Measurements from ENCODE around the gene ACY1. TPM values are rescaled to one million over a fixed set of nuclear protein-coding genes. Genes with fewer than 3 reads are reported as not detected.
A peak's percentile ranks its signal among the peaks of the same experiment; 100 is the strongest.

Gene ACY1
- total and polyA plus RNA-seq, 4 donors: 7.2 to 102 (median 14.4) TPM

DNA sequence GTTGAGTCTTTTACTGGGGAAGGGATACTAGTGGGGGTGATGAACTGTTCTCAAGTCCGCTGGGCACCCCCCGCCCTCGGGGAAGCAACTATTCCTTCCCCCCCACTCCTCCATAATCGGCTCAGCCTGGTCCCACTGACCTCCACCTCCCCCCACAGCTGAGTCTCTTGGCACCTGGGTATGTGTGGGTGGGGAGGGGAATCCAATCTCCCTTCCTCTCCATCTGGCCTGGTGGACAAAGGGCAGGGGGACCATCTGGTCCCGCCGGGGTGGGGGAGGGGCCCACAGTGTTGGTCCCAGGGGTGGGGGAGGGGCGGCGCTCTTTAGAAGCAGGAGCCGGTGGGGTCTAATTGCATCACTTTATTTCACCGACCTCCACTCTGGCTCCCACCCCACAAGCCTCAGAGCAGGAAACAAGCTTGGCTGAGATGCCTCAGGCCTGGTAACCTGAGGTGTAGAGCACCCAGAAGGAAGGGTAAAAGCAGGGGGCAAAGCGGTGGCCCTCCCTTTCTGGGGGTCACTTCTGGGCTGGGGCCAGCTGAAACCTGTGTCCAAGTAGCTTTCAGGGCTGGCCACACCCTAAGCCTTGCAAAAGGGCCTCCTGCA, 15.1 kb upstream of the ACY1 start:
- ATAC-seq (ENCODE audit: low FRiP score): no peak
- H3K4me1 ChIP-seq (ENCODE audit: control insufficient read depth in 1 of 2, insufficient read depth in 2 of 2, low read length in 2 of 2): peaks cover 0 to 2% of the 10 kb centered on the region in 2 donors
- intact Hi-C loops (cut with DNase I): no loop called here

GRCh38 chr3:51968883-51969678, 14.3 kb upstream of the ACY1 start:
- ATAC-seq (ENCODE audit: low FRiP score) (no peak), DNase-seq (no peak)
- peaks cover 0 to 2% of the 10 kb centered on the region in 2 donors for H3K4me1 ChIP-seq (ENCODE audit: control insufficient read depth in 1 of 2, insufficient read depth in 2 of 2, low read length in 2 of 2)
- no peak overlapping the region for H3K27ac ChIP-seq (ENCODE audit: low read depth in 1 of 2, low read length in 2 of 2)
- H3K27me3 ChIP-seq (ENCODE audit: control insufficient read depth in 1 of 2, insufficient read depth in 2 of 2, low read length in 1 of 2): no peaks in the 10 kb centered on the region
- no peaks in the 10 kb centered on the region for H3K9me3 ChIP-seq (ENCODE audit: control insufficient read depth, low read length)
- no peak overlapping the region for H3K4me3 ChIP-seq (ENCODE audit: low read length in 2 of 2)
- WGBS, 2 donors: 82 to 86% methylated on average over 6 of the region's 6 CpGs
- H3K36me3 ChIP-seq (ENCODE audit: control insufficient read depth in 1 of 2, insufficient read depth in 2 of 2, low read length in 1 of 2): no peaks in the 10 kb centered on the region
- intact Hi-C loops (cut with DNase I): no loop called here

More for the DNA sequence above, 15.1 kb upstream of the ACY1 start:
- no peaks in the 10 kb centered on the region for H3K9me3 ChIP-seq (ENCODE audit: control insufficient read depth, low read length)
- no peak for DNase-seq
- peak overlapping the region in 1 of 2 donors; percentile 83 for H3K27ac ChIP-seq (ENCODE audit: low read depth in 1 of 2, low read length in 2 of 2)
- 8 to 11% methylated on average over 10 to 11 of the region's 11 CpGs for WGBS, 2 donors
- H3K27me3 ChIP-seq (ENCODE audit: control insufficient read depth in 1 of 2, insufficient read depth in 2 of 2, low read length in 1 of 2): no peaks in the 10 kb centered on the region
- no peaks in the 10 kb centered on the region for H3K36me3 ChIP-seq (ENCODE audit: control insufficient read depth in 1 of 2, insufficient read depth in 2 of 2, low read length in 1 of 2)
- H3K4me3 ChIP-seq (ENCODE audit: low read length in 2 of 2): peak overlapping the region; percentile 59 to 88

DNA sequence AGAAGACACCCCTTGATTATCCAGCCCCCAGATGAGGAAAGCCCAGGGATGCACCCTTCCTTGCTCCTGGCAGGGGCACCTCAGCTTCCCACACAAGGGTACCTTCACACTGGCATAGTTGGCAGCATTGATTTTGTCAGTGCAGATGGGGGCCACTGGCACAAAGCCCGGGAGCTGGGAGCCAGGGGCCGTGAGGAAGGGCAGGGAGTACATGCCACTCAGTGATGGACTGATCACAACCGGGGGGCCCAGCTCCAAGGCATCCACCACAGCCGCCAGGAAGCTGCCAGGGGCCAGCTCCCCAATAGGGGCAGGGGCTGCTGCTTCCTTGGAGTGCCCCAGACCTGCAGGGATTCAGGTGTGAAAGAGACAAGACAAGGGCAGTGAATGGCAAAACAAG, 13.5 kb upstream of the ACY1 start:
- H3K27me3 ChIP-seq (ENCODE audit: control insufficient read depth in 1 of 2, insufficient read depth in 2 of 2, low read length in 1 of 2): no peaks in the 10 kb centered on the region
- H3K36me3 ChIP-seq (ENCODE audit: control insufficient read depth in 1 of 2, insufficient read depth in 2 of 2, low read length in 1 of 2): no peaks in the 10 kb centered on the region
- H3K27ac ChIP-seq (ENCODE audit: low read depth in 1 of 2, low read length in 2 of 2): no peak overlapping the region
- H3K4me3 ChIP-seq (ENCODE audit: low read length in 2 of 2): no peak overlapping the region
- H3K4me1 ChIP-seq (ENCODE audit: control insufficient read depth in 1 of 2, insufficient read depth in 2 of 2, low read length in 2 of 2): peaks cover 0 to 2% of the 10 kb centered on the region in 2 donors
- intact Hi-C loops (cut with DNase I): no loop called here
- 62 to 66% methylated on average over 4 of the region's 4 CpGs for WGBS, 2 donors
- ATAC-seq (ENCODE audit: low FRiP score): no peak
- no peak for DNase-seq
- no peaks in the 10 kb centered on the region for H3K9me3 ChIP-seq (ENCODE audit: control insufficient read depth, low read length)

- WGBS, 2 donors: 66 to 73% methylated on average over 6 of the region's 6 CpGs
Observed at GRCh38 chr3:51970606-51971300, 12.6 kb upstream of the ACY1 start.

DNA sequence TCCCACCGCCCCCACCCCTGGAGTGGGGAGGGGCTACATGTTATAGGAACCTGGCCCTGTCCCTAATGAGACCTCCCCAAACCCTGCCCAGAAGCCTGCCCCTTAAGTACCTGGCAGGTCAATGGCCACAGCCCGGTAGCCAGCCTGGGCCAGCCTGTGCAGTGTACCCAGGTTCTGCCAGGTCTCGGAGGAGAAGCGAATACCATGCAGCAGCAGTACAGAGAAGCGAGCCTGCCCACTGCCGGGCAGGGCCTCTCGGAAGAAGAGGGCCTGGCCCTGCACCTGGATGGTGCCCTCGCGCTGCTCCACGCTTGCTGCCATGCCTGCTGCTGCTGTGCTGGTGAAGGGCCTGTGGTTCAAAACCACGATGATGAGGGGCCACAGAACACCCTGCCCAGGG, 12.0 kb upstream of the ACY1 start:
- Histone ChIP-seq H3K27ac (ENCODE audit: low read depth in 1 of 2, low read length in 2 of 2) (no peak overlapping the region), H3K4me1 (ENCODE audit: control insufficient read depth in 1 of 2, insufficient read depth in 2 of 2, low read length in 2 of 2) (no peaks in the 10 kb centered on the region), H3K9me3 (ENCODE audit: control insufficient read depth, low read length) (no peaks in the 10 kb centered on the region), H3K27me3 (ENCODE audit: control insufficient read depth in 1 of 2, insufficient read depth in 2 of 2, low read length in 1 of 2) (no peaks in the 10 kb centered on the region), H3K36me3 (ENCODE audit: control insufficient read depth in 1 of 2, insufficient read depth in 2 of 2, low read length in 1 of 2) (no peaks in the 10 kb centered on the region), H3K4me3 (ENCODE audit: low read length in 2 of 2) (no peak overlapping the region)
- DNase-seq (no peak), ATAC-seq (ENCODE audit: low FRiP score) (no peak)
- intact Hi-C loops (cut with DNase I): no loop called here
- 85 to 89% methylated on average over 11 of the region's 11 CpGs for WGBS, 2 donors

More at GRCh38 chr3:51970606-51971300, 12.6 kb upstream of the ACY1 start:
- no peaks in the 10 kb centered on the region for H3K36me3 ChIP-seq (ENCODE audit: control insufficient read depth in 1 of 2, insufficient read depth in 2 of 2, low read length in 1 of 2)
- H3K27ac ChIP-seq (ENCODE audit: low read depth in 1 of 2, low read length in 2 of 2): no peak overlapping the region
- DNase-seq (no peak), ATAC-seq (ENCODE audit: low FRiP score) (no peak)
- peaks cover 0 to 2% of the 10 kb centered on the region in 2 donors for H3K4me1 ChIP-seq (ENCODE audit: control insufficient read depth in 1 of 2, insufficient read depth in 2 of 2, low read length in 2 of 2)
- no peaks in the 10 kb centered on the region for H3K9me3 ChIP-seq (ENCODE audit: control insufficient read depth, low read length)
- intact Hi-C loops (cut with DNase I): no loop called here
- H3K27me3 ChIP-seq (ENCODE audit: control insufficient read depth in 1 of 2, insufficient read depth in 2 of 2, low read length in 1 of 2): no peaks in the 10 kb centered on the region
- H3K4me3 ChIP-seq (ENCODE audit: low read length in 2 of 2): no peak overlapping the region

- H3K4me1 ChIP-seq (ENCODE audit: control insufficient read depth in 1 of 2, insufficient read depth in 2 of 2, low read length in 2 of 2): no peaks in the 10 kb centered on the region
- H3K4me3 ChIP-seq (ENCODE audit: low read length in 2 of 2): peak overlapping the region; percentile 23 to 44
- H3K27ac ChIP-seq (ENCODE audit: low read depth in 1 of 2, low read length in 2 of 2): peak overlapping the region in 1 of 2 donors; percentile 41
- no peaks in the 10 kb centered on the region for H3K36me3 ChIP-seq (ENCODE audit: control insufficient read depth in 1 of 2, insufficient read depth in 2 of 2, low read length in 1 of 2)
- ATAC-seq (ENCODE audit: low FRiP score) (peak; percentile 53), DNase-seq (peak in 1 of 2 donors; percentile 63)
- H3K9me3 ChIP-seq (ENCODE audit: control insufficient read depth, low read length): no peaks in the 10 kb centered on the region
- no peaks in the 10 kb centered on the region for H3K27me3 ChIP-seq (ENCODE audit: control insufficient read depth in 1 of 2, insufficient read depth in 2 of 2, low read length in 1 of 2)
- 11 to 16% methylated on average over 30 of the region's 30 CpGs for WGBS, 2 donors
- intact Hi-C loops (cut with DNase I): loop anchor here in 1 of 2 donors (1.0 kb wide), 1 partner anchor 32 kb away; the partner anchor contains the start of gene PARP3
Observed at GRCh38 chr3:51974277-51974962, 8.9 kb upstream of the ACY1 start.

- DNase-seq (peak; percentile 79 to 90), ATAC-seq (ENCODE audit: low FRiP score) (peak; percentile 87)
- Histone ChIP-seq H3K4me1 (ENCODE audit: control insufficient read depth in 1 of 2, insufficient read depth in 2 of 2, low read length in 2 of 2) (no peaks in the 10 kb centered on the region), H3K27me3 (ENCODE audit: control insufficient read depth in 1 of 2, insufficient read depth in 2 of 2, low read length in 1 of 2) (no peaks in the 10 kb centered on the region), H3K27ac (ENCODE audit: low read depth in 1 of 2, low read length in 2 of 2) (peak within 1 kb of the TSS in 1 of 2 donors; percentile 41), H3K4me3 (ENCODE audit: low read length in 2 of 2) (peak within 1 kb of the TSS; percentile 44 to 60), H3K9me3 (ENCODE audit: control insufficient read depth, low read length) (no peaks in the 10 kb centered on the region), H3K36me3 (ENCODE audit: control insufficient read depth in 1 of 2, insufficient read depth in 2 of 2, low read length in 1 of 2) (no peaks in the 10 kb centered on the region)
- intact Hi-C loops (cut with DNase I): loop anchor here in 1 of 2 donors (1.0 kb wide), 1 partner anchor 33 kb away; the partner anchor contains the start of gene PARP3
- 0 to 1% methylated on average over 59 to 63 of the region's 63 CpGs for WGBS, 2 donors
Observed at GRCh38 chr3:51974963-51975851, 8.1 kb upstream of the ACY1 start, which contains the start of gene ABHD14A. ABHD14A (plus strand) TSS chr3:51975064; CDS start chr3:51975136, 72 bp downstream.

Measured in aorta (tissue), 5 donors.